UCSD-AML1 (cell line): ENCODE measurements around the gene ADH4.
"Not testable (repeated sequence)": the region's sequence is repeated elsewhere in the genome, so short reads cannot be mapped to it uniquely, and the experiment has no call there.

Experiments used
- DNase-seq: peaks from one replicate; lab custom pipeline; 2025; ENCODE audit not compliant: unreplicated experiment; lab: John Stamatoyannopoulos, UW

ADH4 gene

DNA sequence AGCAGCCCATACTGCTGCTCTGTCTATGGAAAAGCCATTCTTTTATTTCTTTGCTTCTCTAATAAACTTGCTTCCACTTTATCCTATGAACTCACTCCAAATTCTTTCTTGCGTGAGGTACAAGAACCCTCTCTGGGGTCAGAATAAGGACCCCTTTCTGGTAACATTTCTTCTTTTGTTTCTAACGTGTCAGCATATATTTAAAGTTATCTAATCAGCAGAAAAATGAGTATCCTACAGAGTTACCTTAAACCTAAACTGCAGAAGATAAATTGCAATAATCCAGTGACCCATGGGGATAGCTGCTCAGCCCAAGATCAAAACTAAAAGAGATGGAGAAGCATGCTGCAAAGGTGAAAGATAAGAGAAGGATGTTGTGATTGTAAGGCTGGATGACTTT is 59.5 kb downstream of the ADH4 start:
- DNase-seq, result no peak

DNA sequence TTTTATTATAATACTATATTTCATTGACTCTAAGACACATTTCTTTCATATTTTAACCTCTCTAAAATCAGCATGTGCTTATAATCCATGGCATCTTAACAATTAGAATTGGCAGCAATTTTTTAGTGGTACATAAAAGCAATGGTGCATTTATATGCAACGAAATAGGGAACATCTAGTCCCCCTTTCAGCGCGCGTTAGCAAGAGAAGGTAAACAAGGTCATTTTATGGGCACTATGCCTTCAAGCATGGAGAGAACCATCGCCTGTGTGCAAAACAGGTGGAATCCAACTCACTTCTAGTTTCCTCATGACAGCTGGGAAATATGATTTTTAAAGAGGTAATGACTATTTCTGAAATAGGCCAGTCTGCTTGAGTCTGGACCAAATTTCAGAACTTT is 61.9 kb downstream of the ADH4 start:
- DNase-seq, result no peak

DNA sequence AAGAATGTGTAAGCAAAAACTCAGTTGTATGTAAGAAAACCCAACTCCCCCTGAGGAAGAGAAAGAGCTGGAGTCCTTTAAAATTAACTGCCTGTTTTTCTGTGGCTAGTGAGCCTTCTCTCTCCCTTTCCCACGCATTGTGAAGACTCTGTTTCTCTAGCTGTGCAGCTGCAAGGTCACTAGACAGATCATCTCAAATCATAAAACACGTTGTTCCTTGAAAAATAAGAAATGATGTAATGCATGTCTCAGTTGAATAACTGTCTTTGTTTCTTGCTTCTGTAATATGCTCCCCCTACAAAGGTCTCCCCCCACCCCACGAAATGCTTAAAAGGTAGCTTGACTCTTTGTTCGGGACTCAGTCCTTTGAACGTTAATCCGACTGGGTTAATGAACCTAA is 63.2 kb downstream of the ADH4 start:
- DNase-seq, result not testable (repeated sequence)

DNA sequence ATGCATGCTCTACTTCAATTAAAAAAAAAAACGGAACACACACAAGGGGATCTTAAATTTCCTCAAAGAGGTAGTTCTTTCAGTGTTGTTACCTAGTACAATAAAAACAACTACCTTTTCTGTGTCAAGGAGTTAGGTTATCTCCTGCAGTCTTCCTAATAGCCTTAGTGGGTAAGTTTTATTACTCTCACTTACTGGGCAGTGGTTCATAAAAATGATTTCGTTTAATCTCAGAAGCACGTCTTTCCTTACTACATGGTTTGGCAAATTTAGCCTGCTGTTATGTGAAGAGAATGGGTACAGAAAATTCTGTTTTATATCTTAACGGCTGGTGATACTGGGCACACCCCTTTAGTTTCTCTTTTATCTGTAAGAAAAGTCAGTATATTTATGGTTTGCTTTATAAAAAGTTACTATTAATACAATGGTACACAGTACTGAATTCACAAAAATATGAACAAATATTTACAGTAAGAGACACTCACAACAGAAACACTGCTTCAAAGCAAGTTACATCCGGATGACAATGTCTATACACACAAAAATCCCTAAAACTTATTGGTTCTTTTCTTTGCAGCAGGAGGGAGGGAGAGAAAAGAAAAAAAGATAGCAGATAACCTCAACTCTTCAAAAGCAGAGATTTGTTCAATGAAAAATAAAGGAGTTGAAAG is 64.3 kb downstream of the ADH4 start:
- DNase-seq, result no peak

DNA sequence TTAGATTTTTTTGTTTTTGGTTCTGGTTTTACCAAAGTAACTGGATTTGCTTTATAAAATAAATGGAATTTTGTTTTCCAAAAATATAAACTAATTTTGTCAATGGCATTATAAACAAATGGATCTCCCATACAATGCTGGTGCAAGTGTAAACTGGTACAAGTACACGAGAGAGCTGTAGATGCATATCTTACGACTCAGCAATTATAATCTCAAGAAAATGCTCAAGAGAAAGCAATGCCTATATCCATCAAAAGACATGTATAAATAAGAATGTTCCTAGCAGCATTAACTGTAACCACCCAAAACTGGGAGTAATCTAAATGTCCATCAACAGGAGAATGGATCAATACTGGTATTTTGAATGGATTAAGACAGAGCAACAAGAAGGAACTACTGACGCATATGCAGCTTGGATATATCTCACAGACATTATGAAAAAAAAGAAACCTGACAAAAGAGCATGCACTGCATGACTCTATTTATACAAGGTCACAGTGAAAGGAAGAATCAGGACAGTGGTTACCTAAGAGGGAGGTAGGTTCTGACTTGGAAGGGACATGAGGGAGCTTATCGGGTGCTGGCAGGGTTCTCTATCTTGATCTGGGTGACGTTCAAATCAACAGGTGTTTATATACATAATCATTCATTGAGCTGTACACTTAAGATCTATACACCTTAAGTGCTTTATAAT is 65.0 kb downstream of the ADH4 start:
- DNase-seq, result no peak

DNA sequence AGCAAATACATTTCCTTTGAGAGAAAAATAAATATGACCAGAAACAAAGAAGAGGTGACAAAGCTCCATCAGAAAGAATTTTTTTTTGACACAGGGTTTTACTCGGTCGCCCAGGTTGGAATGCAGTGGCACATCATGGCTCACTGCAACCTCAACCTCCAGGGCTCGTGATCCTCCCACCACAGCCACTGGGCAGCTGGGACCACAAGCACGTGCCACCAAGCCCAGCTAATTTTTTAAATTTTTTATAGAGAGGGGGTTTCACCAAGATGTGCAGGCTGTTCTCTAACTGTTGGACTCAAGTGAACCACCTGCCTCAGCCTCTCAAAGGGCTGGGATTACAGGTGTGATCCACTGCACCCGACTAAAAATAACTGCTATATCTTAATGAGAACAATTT is 65.8 kb downstream of the ADH4 start:
- no peak for DNase-seq

DNA sequence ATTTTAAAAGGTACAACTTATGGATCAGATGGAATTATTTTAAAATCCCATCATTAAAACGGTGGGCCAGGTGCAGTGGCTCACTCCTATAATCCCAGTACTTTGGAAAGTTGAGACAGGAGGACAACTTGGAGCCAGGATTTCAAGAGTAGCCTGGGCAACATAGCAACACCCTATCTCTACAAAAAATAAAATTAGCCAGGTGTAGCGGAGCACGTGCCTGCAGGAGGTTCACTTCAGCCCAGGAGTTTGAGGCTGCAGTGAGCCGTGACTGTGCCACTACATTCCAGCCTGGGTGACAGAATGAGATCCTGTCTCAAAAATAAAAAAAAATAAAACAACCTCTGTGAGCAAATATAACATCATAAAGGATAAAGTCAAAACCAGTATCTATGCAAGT is 66.9 kb downstream of the ADH4 start:
- no peak for DNase-seq

DNA sequence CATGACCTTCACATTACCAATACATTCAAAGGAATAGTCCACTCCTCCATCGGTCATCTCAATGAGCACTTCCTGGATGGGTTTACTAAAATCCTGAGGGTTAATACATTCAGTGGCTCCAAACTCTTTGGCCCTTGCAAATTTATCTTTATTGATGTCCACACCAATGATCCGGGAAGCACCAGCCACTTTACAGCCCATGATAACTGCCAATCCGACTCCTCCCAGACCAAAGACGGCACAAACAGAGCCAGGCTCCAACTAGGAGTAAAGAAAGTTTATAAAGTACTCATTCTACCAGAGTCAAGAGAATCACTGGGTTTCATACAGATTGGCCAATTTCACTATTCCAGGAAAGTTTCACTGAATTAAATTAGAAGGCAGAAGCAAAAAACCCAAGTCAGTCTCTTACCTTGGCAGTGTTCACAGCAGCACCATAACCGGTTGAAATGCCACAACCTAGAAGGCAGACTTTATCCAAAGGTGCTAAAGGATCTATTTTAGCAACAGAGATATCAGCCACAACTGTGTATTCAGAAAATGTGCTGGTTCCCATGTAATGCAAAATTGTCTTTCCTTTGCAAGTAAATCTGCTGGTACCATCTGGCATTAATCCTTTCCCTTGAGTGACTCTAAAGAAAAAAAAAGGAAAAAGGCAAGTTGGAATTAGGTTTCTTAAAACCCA is 67.7 kb downstream of the ADH4 start:
- no peak for DNase-seq

DNA sequence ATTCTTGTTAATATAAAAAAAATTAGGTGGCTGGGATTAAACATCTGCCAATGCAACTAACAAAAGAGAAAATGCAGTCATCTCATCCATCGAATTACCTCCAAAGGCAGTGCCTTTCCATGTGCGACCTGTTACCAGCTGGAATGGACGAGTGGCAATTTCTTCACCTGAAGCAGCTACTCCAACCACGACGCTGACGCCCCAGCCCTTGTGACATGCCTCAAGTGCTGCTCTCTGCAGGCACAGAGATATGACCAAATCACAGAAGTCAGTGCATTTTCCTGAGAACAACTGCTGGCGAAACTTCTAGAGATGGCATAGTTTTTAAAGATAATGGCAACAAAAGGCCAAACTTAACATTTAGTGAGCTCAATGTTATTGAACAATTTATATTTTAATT is 69.3 kb downstream of the ADH4 start:
- no peak for DNase-seq
